Measurements from ENCODE around the gene CLDN6.
"Not testable (repeated sequence)": the region's sequence is repeated elsewhere in the genome, so short reads cannot be mapped to it uniquely, and the experiment has no call there.

CLDN6 gene

GRCh38 chr16:3058139-3059030 lies 40.4 kb upstream of the CLDN6 start:
- Histone ChIP-seq H3K9me3 (ENCODE audit: control insufficient read depth, low read depth, low read length) (no peaks in the 10 kb centered on the region), H3K9ac (ENCODE audit: low read length) (peak overlapping the region; percentile 54), H3K27ac (ENCODE audit: low read length) (no peak overlapping the region), H3K4me3 (ENCODE audit: low read length) (peak overlapping the region; percentile 69), H3K36me3 (ENCODE audit: control insufficient read depth, low read depth, low read length) (no peaks in the 10 kb centered on the region), H3K4me1 (ENCODE audit: control insufficient read depth, low read depth, low read length) (peaks cover 4% of the 10 kb centered on the region), H3K27me3 (ENCODE audit: control insufficient read depth, insufficient read depth, low read length) (peaks cover 8% of the 10 kb centered on the region)

- Histone ChIP-seq H3K9ac (ENCODE audit: low read length) (no peak overlapping the region), H3K4me3 (ENCODE audit: low read length) (peak overlapping the region; percentile 69)
Observed at GRCh38 chr16:3057181-3058138, 39.5 kb upstream of the CLDN6 start.

GRCh38 chr16:3056336-3057180 lies 38.6 kb upstream of the CLDN6 start:
- H3K4me3 ChIP-seq (ENCODE audit: low read length) = no peak overlapping the region
- H3K36me3 ChIP-seq (ENCODE audit: control insufficient read depth, low read depth, low read length) = no peaks in the 10 kb centered on the region
- no peak overlapping the region for H3K9ac ChIP-seq (ENCODE audit: low read length)
- H3K9me3 ChIP-seq (ENCODE audit: control insufficient read depth, low read depth, low read length) = no peaks in the 10 kb centered on the region
- H3K27ac ChIP-seq (ENCODE audit: low read length) = no peak overlapping the region
- peaks cover 4% of the 10 kb centered on the region for H3K4me1 ChIP-seq (ENCODE audit: control insufficient read depth, low read depth, low read length)
- H3K27me3 ChIP-seq (ENCODE audit: control insufficient read depth, insufficient read depth, low read length) = peaks cover 8% of the 10 kb centered on the region

More at GRCh38 chr16:3057181-3058138, 39.5 kb upstream of the CLDN6 start:
- Histone ChIP-seq H3K27me3 (ENCODE audit: control insufficient read depth, insufficient read depth, low read length) (peaks cover 8% of the 10 kb centered on the region), H3K27ac (ENCODE audit: low read length) (no peak overlapping the region), H3K4me1 (ENCODE audit: control insufficient read depth, low read depth, low read length) (peaks cover 4% of the 10 kb centered on the region), H3K9me3 (ENCODE audit: control insufficient read depth, low read depth, low read length) (no peaks in the 10 kb centered on the region), H3K36me3 (ENCODE audit: control insufficient read depth, low read depth, low read length) (no peaks in the 10 kb centered on the region)

GRCh38 chr16:3055734-3056115 lies 37.7 kb upstream of the CLDN6 start:
- H3K4me3 ChIP-seq (ENCODE audit: low read length); H3K27ac ChIP-seq (ENCODE audit: low read length); H3K9ac ChIP-seq (ENCODE audit: low read length): not testable (repeated sequence)

GRCh38 chr16:3054965-3055733 lies 37.2 kb upstream of the CLDN6 start:
- Histone ChIP-seq H3K36me3 (ENCODE audit: control insufficient read depth, low read depth, low read length) (no peaks in the 10 kb centered on the region), H3K9ac (ENCODE audit: low read length) (no peak overlapping the region), H3K27ac (ENCODE audit: low read length) (no peak overlapping the region), H3K27me3 (ENCODE audit: control insufficient read depth, insufficient read depth, low read length) (peaks cover 8% of the 10 kb centered on the region), H3K9me3 (ENCODE audit: control insufficient read depth, low read depth, low read length) (no peaks in the 10 kb centered on the region), H3K4me3 (ENCODE audit: low read length) (no peak overlapping the region), H3K4me1 (ENCODE audit: control insufficient read depth, low read depth, low read length) (peaks cover 4% of the 10 kb centered on the region)

More at GRCh38 chr16:3055734-3056115, 37.7 kb upstream of the CLDN6 start:
- not testable (repeated sequence) for H3K4me1 ChIP-seq (ENCODE audit: control insufficient read depth, low read depth, low read length); H3K27me3 ChIP-seq (ENCODE audit: control insufficient read depth, insufficient read depth, low read length); H3K36me3 ChIP-seq (ENCODE audit: control insufficient read depth, low read depth, low read length); H3K9me3 ChIP-seq (ENCODE audit: control insufficient read depth, low read depth, low read length)

- H3K9ac ChIP-seq (ENCODE audit: low read length); H3K9me3 ChIP-seq (ENCODE audit: control insufficient read depth, low read depth, low read length); H3K4me3 ChIP-seq (ENCODE audit: low read length); H3K4me1 ChIP-seq (ENCODE audit: control insufficient read depth, low read depth, low read length); H3K36me3 ChIP-seq (ENCODE audit: control insufficient read depth, low read depth, low read length); H3K27ac ChIP-seq (ENCODE audit: low read length): not testable (repeated sequence)
- peaks cover 14% of the 10 kb centered on the region for H3K27me3 ChIP-seq (ENCODE audit: control insufficient read depth, insufficient read depth, low read length)
Observed at GRCh38 chr16:3053330-3053710, 35.3 kb upstream of the CLDN6 start.

- peaks cover 16% of the 10 kb centered on the region for H3K27me3 ChIP-seq (ENCODE audit: control insufficient read depth, insufficient read depth, low read length)
- H3K4me1 ChIP-seq (ENCODE audit: control insufficient read depth, low read depth, low read length); H3K36me3 ChIP-seq (ENCODE audit: control insufficient read depth, low read depth, low read length): not testable (repeated sequence)
Observed at GRCh38 chr16:3052571-3053329, 34.8 kb upstream of the CLDN6 start.

GRCh38 chr16:3051494-3051893 lies 33.5 kb upstream of the CLDN6 start:
- Histone ChIP-seq H3K36me3 (ENCODE audit: control insufficient read depth, low read depth, low read length) (no peaks in the 10 kb centered on the region), H3K9ac (ENCODE audit: low read length) (no peak overlapping the region), H3K27ac (ENCODE audit: low read length) (no peak overlapping the region), H3K4me1 (ENCODE audit: control insufficient read depth, low read depth, low read length) (peaks cover 4% of the 10 kb centered on the region), H3K4me3 (ENCODE audit: low read length) (no peak overlapping the region), H3K9me3 (ENCODE audit: control insufficient read depth, low read depth, low read length) (no peaks in the 10 kb centered on the region), H3K27me3 (ENCODE audit: control insufficient read depth, insufficient read depth, low read length) (peaks cover 24% of the 10 kb centered on the region)

More at GRCh38 chr16:3052571-3053329, 34.8 kb upstream of the CLDN6 start:
- H3K4me3 ChIP-seq (ENCODE audit: low read length); H3K27ac ChIP-seq (ENCODE audit: low read length); H3K9me3 ChIP-seq (ENCODE audit: control insufficient read depth, low read depth, low read length); H3K9ac ChIP-seq (ENCODE audit: low read length): not testable (repeated sequence)

GRCh38 chr16:3051009-3051408 lies 33.0 kb upstream of the CLDN6 start:
- H3K4me1 ChIP-seq (ENCODE audit: control insufficient read depth, low read depth, low read length) = peaks cover 4% of the 10 kb centered on the region
- H3K4me3 ChIP-seq (ENCODE audit: low read length) = no peak overlapping the region
- no peak overlapping the region for H3K27ac ChIP-seq (ENCODE audit: low read length)
- H3K9ac ChIP-seq (ENCODE audit: low read length) = no peak overlapping the region
- no peaks in the 10 kb centered on the region for H3K9me3 ChIP-seq (ENCODE audit: control insufficient read depth, low read depth, low read length)
- no peaks in the 10 kb centered on the region for H3K36me3 ChIP-seq (ENCODE audit: control insufficient read depth, low read depth, low read length)
- peaks cover 24% of the 10 kb centered on the region for H3K27me3 ChIP-seq (ENCODE audit: control insufficient read depth, insufficient read depth, low read length)

GRCh38 chr16:3050487-3050886 lies 32.5 kb upstream of the CLDN6 start:
- Histone ChIP-seq H3K9me3 (ENCODE audit: control insufficient read depth, low read depth, low read length) (no peaks in the 10 kb centered on the region), H3K27me3 (ENCODE audit: control insufficient read depth, insufficient read depth, low read length) (peaks cover 24% of the 10 kb centered on the region), H3K4me3 (ENCODE audit: low read length) (no peak overlapping the region), H3K9ac (ENCODE audit: low read length) (no peak overlapping the region), H3K27ac (ENCODE audit: low read length) (no peak overlapping the region), H3K4me1 (ENCODE audit: control insufficient read depth, low read depth, low read length) (peaks cover 1% of the 10 kb centered on the region), H3K36me3 (ENCODE audit: control insufficient read depth, low read depth, low read length) (no peaks in the 10 kb centered on the region)
